GM19372 (cell line): ENCODE measurements around the gene E2F4.
A peak's percentile ranks its signal among the peaks of the same experiment; 100 is the strongest.

ENCODE experiments used
- ATAC-seq: cut with Tn5 transposase; IDR thresholded peaks from one replicate; pipeline ENCODE4 v1.9.1; 2021; ENCODE audit warnings: mild to moderate bottlenecking, low read depth, moderate library complexity; ENCODE audit not compliant: unreplicated experiment

Gene E2F4

DNA sequence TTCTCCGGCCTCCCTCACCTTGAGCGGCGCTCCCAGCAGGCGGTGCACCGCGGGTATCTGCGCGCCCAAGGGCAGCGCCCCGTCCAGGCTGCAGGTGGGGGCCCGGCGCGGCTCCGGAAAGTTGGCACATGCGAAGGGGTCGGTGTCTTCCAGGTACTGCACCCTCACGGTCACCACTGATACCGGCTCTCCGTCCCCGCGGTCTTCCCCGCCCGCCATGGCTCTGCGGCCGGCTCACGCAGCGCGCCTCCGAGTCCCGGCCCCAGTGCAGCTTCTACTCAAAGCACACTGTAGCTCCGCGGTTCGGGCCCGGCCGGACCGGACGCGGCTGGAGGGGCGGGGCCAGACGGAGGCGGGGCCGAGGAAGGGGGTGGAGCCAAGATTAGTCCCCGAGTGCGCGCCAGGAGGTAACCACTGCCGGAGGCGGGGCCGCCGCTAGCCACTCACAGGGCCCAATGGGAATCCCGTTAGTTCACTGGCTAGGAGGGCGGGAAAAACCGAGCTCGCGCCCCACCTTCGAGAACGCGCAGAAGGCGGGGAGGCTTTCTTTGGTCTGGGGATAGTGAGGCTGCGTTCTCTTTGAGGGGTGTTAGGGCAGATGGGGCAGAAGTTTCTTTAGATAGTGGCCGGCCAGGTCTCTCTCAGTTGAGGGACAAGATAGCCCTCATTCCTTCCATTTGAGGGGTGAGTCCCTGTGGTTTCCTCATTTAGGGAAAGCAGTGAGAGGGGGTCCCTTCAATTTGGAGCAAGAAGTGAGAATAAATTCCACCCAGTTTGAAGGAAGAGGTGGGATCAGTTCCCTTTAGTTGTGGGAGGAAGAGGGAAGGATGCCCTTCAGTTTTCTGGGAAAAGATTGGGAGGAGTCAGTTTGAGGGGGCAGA is 55.5 kb downstream of the E2F4 start, which contains the start of gene FHOD1:
Gene FHOD1 (minus strand): TSS at position 290 of the 881 bp plus-strand sequence. CDS start 71 bp downstream, at position 219.
- ATAC-seq: peak; percentile 52

DNA sequence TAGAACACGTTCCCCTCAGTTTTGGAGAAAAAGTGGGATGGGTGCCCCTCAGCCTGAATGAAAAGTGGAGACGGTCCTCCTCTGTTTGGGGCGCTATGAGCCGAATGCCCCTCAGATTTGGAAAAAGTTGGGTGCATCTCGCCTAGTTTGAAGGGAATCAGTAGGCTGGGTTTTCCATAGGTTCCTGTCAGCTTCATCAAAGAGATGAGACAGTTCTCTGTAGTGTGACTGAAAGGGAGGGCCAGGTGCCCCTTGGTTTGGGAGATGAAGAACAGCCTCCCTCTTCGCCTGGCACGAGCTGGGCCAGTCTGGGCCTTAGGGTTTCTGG is 56.1 kb downstream of the E2F4 start:
- ATAC-seq: no peak
